CD4-positive, alpha-beta T cell (primary cell): ENCODE results near the gene CBX4. TPM values are rescaled to one million over a fixed set of nuclear protein-coding genes. Genes with fewer than 3 reads are reported as not detected.

Experiments
- ATAC-seq: fragments of 200-7000 bp; cut with Tn5 transposase; one replicate; pipeline ENCODE4 v1.10.0; 2022; ENCODE audit warnings: mild to moderate bottlenecking; ENCODE audit not compliant: poor library complexity
- CTCF ChIA-PET: fragments of 350-600 bp; sonication (Branson Sonifier 250); formaldehyde crosslinking; loops from one replicate; lab custom pipeline; 2021; ENCODE audit warnings: antibody characterized with exemption, inconsistent platforms; lab: Charles Lee
- POLR2A ChIA-PET: fragments of 350-600 bp; sonication (Branson Sonifier 250); formaldehyde crosslinking; loops from one replicate; lab custom pipeline; 2021; ENCODE audit warnings: antibody characterized with exemption, inconsistent platforms; lab: Charles Lee
- DNase-seq, 14 experiments: peaks; one replicate each; pipeline ENCODE4 v3.0.0-alpha.2; 2013 to 2020; ENCODE audit warnings: mixed read lengths in 2 of 14
- H3K27ac ChIP-seq, 2 donors: one replicate each; pipeline versions ENCODE4 v1.5.1 to v1.7.0; 2013; ENCODE audit warnings: low read length in 2 of 2, low read depth in 1 of 2, mild to moderate bottlenecking in 1 of 2
- H3K27me3 ChIP-seq, 2 experiments: 1 replicate in 1 of 2; 2 replicates in 1 of 2; pipeline versions ENCODE4 v1.6.1 to v1.7.0; 2013; ENCODE audit warnings: low read length in 2 of 2, control low read depth in 1 of 2, mild to moderate bottlenecking in 1 of 2, moderate library complexity in 1 of 2; ENCODE audit not compliant: insufficient read depth in 2 of 2, control insufficient read depth in 1 of 2
- H3K36me3 ChIP-seq: one replicate; pipeline ENCODE4 v1.6.1; 2013; ENCODE audit warnings: low read length, control low read depth; ENCODE audit not compliant: insufficient read depth
- H3K4me1 ChIP-seq: one replicate; pipeline ENCODE4 v1.6.1; 2013; ENCODE audit warnings: low read length, control low read depth; ENCODE audit not compliant: insufficient read depth
- H3K4me3 ChIP-seq: one replicate; pipeline ENCODE4 v1.5.1; 2013; ENCODE audit warnings: mild to moderate bottlenecking, low read length, moderate library complexity
- H3K9me3 ChIP-seq, 2 experiments: 1 replicate in 1 of 2; 2 replicates in 1 of 2; pipeline versions ENCODE4 v1.6.1 to v1.7.0; 2013; ENCODE audit warnings: low read length in 2 of 2, mild to moderate bottlenecking in 2 of 2, control low read depth in 1 of 2, moderate library complexity in 1 of 2; ENCODE audit not compliant: control insufficient read depth in 1 of 2, insufficient read depth in 1 of 2
- H3K27ac Mint-ChIP-seq: one replicate; pipeline ENCODE4 v1.8.0; 2020; ENCODE audit warnings: mixed read lengths
- H3K27me3 Mint-ChIP-seq: one replicate; pipeline ENCODE4 v1.8.0; 2021; ENCODE audit warnings: mixed read lengths
- H3K36me3 Mint-ChIP-seq: one replicate; pipeline ENCODE4 v1.8.0; 2021; ENCODE audit warnings: low read depth, mixed read lengths
- H3K4me1 Mint-ChIP-seq: one replicate; pipeline ENCODE4 v1.8.0; 2021; ENCODE audit warnings: low read depth, mixed read lengths
- H3K4me3 Mint-ChIP-seq: one replicate; pipeline ENCODE4 v1.8.0; 2020; ENCODE audit warnings: mild to moderate bottlenecking, mixed read lengths
- H3K9me3 Mint-ChIP-seq: one replicate; pipeline ENCODE4 v1.8.0; 2020; ENCODE audit warnings: mixed read lengths
- intact Hi-C, 2 experiments: fragments of 100-400 bp; cut with DNase I in 1 of 2; cut with micrococcal nuclease in 1 of 2; formaldehyde crosslinking; loops; one replicate each; pipeline versions ENCODE4 v1.15.1 to v1.9.0; 2023 to 2025; cut with DNase I, micrococcal nuclease
- total RNA-seq, 174 experiments: library from RNA in 2 of 174; stranded (reverse) in 2 of 174; gene quantifications; one replicate each; pipeline ENCODE4 v1.2.3 and lab custom pipeline; 2021 to 2026
- TF ChIP-seq, protein P1 (sequence below): fragments of 200-600 bp; IDR thresholded peaks from one replicate; pipeline ENCODE4 v1.8.0; 2022; ENCODE audit warnings: antibody characterized with exemption, mild to moderate bottlenecking

The CBX4 gene
- total RNA-seq, 2 experiments from 2014 or later, result 196 to 202 TPM

- Histone ChIP-seq H3K9me3 (peaks cover 0 to 11% of the 10 kb centered on the region in 2 experiments), H3K27me3 (peaks cover 11 to 14% of the 10 kb centered on the region in 2 experiments), H3K4me3 (no peak overlapping the region), H3K36me3 (peaks cover 35% of the 10 kb centered on the region), H3K27ac (no peak overlapping the region), H3K4me1 (peaks cover 72% of the 10 kb centered on the region)
- no peak overlapping the region for H3K27ac Mint-ChIP-seq
- peaks cover 44% of the 10 kb centered on the region for H3K36me3 Mint-ChIP-seq
- peaks cover 33% of the 10 kb centered on the region for H3K4me1 Mint-ChIP-seq
- intact Hi-C loops, result loop anchor here (2.0 to 5.0 kb wide), 2 partner anchors 39 to 45 kb away; partner anchors contain the start of gene CBX8 (in 1 of the 2)
- H3K27me3 Mint-ChIP-seq, result peaks cover 13% of the 10 kb centered on the region
- ATAC-seq, result no peak
- H3K9me3 Mint-ChIP-seq, result no peaks in the 10 kb centered on the region
- TF ChIP-seq, protein P1, sequence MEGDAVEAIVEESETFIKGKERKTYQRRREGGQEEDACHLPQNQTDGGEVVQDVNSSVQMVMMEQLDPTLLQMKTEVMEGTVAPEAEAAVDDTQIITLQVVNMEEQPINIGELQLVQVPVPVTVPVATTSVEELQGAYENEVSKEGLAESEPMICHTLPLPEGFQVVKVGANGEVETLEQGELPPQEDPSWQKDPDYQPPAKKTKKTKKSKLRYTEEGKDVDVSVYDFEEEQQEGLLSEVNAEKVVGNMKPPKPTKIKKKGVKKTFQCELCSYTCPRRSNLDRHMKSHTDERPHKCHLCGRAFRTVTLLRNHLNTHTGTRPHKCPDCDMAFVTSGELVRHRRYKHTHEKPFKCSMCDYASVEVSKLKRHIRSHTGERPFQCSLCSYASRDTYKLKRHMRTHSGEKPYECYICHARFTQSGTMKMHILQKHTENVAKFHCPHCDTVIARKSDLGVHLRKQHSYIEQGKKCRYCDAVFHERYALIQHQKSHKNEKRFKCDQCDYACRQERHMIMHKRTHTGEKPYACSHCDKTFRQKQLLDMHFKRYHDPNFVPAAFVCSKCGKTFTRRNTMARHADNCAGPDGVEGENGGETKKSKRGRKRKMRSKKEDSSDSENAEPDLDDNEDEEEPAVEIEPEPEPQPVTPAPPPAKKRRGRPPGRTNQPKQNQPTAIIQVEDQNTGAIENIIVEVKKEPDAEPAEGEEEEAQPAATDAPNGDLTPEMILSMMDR, result no peak
- ChIA-PET POLR2A (interaction anchor here (1.6 to 3.7 kb wide), 7 partner anchors 10 to 158 kb away, joined by 3 to 31 read pairs (median 7); partner anchors contain the start of gene CBX8), CTCF (interaction anchor here (1.1 kb wide), 2 partner anchors 9 to 23 kb away, joined by 3 to 4 read pairs; no protein-coding TSS in a partner anchor)
- peak in 1 of 14 experiments; percentile 47 for DNase-seq
- peak overlapping the region; percentile 98 for H3K4me3 Mint-ChIP-seq
These were observed 3.2 kb downstream of the CBX4 start for GRCh38 chr17:79835953-79836509.

- peaks cover 8% of the 10 kb centered on the region for H3K27me3 Mint-ChIP-seq
- TF ChIP-seq, protein P1, result no peak
- ChIA-PET POLR2A (interaction anchor here (1.1 to 3.7 kb wide), 8 partner anchors 9 to 89 kb away, joined by 3 to 31 read pairs (median 5); no protein-coding TSS in a partner anchor), CTCF (interaction anchor here (0.6 to 1.1 kb wide), 3 partner anchors 23 to 71 kb away, joined by 4 to 7 read pairs (median 4); no protein-coding TSS in a partner anchor)
- peak overlapping the region; percentile 56 for H3K4me3 Mint-ChIP-seq
- peaks cover 35% of the 10 kb centered on the region for H3K36me3 ChIP-seq
- H3K27me3 ChIP-seq, result peaks cover 6 to 9% of the 10 kb centered on the region in 2 experiments
- no peak overlapping the region for H3K27ac ChIP-seq
- H3K9me3 Mint-ChIP-seq, result no peaks in the 10 kb centered on the region
- peaks cover 29% of the 10 kb centered on the region for H3K4me1 Mint-ChIP-seq
- H3K4me1 ChIP-seq, result peaks cover 72% of the 10 kb centered on the region
- peaks cover 0 to 6% of the 10 kb centered on the region in 2 experiments for H3K9me3 ChIP-seq
- DNase-seq, result peak in 1 of 14 experiments; percentile 32
- peaks cover 44% of the 10 kb centered on the region for H3K36me3 Mint-ChIP-seq
- peak overlapping the region; percentile 69 for H3K27ac Mint-ChIP-seq
- no peak overlapping the region for H3K4me3 ChIP-seq
- intact Hi-C loops, result loop anchor here (2.0 to 5.0 kb wide), 2 partner anchors 38 to 45 kb away; partner anchors contain the start of gene CBX8 (in 1 of the 2)
- ATAC-seq, result no peak
These were observed 3.8 kb downstream of the CBX4 start for GRCh38 chr17:79835470-79835899.

DNA sequence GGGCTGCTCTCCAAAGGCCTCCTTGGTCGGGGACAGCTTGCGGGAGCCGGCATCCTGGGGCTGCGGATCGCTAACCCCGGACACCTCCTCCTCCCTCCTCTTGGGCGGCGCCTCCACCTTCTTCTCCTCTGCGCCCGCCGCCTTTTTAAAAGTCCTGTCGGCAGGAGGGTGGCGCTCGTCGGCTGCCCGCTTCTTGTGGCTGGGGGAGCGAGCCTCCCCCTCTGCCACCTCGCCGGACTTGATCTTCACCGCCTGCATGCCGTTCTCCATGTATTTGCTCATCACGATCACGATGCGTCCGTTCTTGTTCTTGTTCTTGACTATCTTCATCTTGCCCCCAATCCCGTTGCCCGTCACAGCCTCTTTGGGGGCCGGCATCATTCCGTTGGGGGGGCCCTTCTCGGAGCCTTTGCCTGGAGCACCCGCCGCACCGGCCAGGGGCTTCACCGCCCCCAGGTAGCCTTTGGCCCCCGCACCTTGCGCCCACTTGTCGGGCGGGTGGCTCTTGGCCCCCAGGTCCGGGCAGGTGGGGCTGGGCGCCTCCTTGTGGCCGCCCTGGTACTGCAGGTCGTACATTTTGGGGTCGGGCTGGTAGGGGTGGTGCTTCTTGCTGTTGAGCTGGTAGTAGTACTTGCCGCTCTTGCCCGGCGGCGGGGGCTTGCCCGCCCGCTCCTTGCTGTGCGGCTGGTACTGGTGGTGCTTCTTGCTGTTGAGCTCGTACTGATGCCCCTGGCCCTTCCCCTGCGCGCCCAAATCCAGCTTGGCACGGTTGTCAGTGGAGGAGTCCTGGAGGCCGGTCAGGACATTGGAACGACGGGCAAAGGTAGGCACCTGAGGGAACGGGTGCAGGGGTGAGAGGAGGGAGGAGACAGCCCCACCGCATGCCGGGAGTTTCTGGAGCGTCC is 4.4 kb downstream of the CBX4 start:
- peaks cover 29% of the 10 kb centered on the region for H3K4me1 Mint-ChIP-seq
- POLR2A ChIA-PET, result interaction anchor here (0.7 to 3.7 kb wide), 6 partner anchors 9 to 60 kb away, joined by 3 to 31 read pairs (median 3); no protein-coding TSS in a partner anchor
- H3K4me1 ChIP-seq, result peaks cover 67% of the 10 kb centered on the region

More for the DNA sequence above, 4.4 kb downstream of the CBX4 start:
- DNase-seq, result peak in 7 of 14 experiments; percentile 40 to 69 (median 56)
- Histone ChIP-seq H3K36me3 (peaks cover 35% of the 10 kb centered on the region), H3K4me3 (no peak overlapping the region), H3K9me3 (peaks cover 0 to under 1% of the 10 kb centered on the region in 2 experiments), H3K27ac (no peak overlapping the region), H3K27me3 (peaks cover 0 to 2% of the 10 kb centered on the region in 2 experiments)
- ATAC-seq, result no peak
- peak overlapping the region; percentile 69 for H3K27ac Mint-ChIP-seq
- CTCF ChIA-PET, result interaction anchor here (0.6 to 1.1 kb wide), 3 partner anchors 22 to 72 kb away, joined by 4 to 7 read pairs (median 4); no protein-coding TSS in a partner anchor
- peaks cover 44% of the 10 kb centered on the region for H3K36me3 Mint-ChIP-seq
- H3K4me3 Mint-ChIP-seq, result peak overlapping the region; percentile 74
- TF ChIP-seq, protein P1, result peak; percentile 73
- H3K9me3 Mint-ChIP-seq, result no peaks in the 10 kb centered on the region
- intact Hi-C loops, result loop anchor here (2.0 to 5.0 kb wide), 2 partner anchors 38 to 44 kb away; partner anchors contain the start of gene CBX8 (in 1 of the 2)
- peaks cover under 1% of the 10 kb centered on the region for H3K27me3 Mint-ChIP-seq
